DMS53 (cell line): ENCODE data around the gene CSF1R.

Experiments used
- DNase-seq: peaks from one replicate; lab custom pipeline; 2025; lab: John Stamatoyannopoulos, UW

The CSF1R gene

GRCh38 chr5:150120617-150121447 is 34.5 kb upstream of the CSF1R start:
- no peak for DNase-seq

GRCh38 chr5:150120062-150120441 is 33.7 kb upstream of the CSF1R start:
- no peak for DNase-seq

DNA sequence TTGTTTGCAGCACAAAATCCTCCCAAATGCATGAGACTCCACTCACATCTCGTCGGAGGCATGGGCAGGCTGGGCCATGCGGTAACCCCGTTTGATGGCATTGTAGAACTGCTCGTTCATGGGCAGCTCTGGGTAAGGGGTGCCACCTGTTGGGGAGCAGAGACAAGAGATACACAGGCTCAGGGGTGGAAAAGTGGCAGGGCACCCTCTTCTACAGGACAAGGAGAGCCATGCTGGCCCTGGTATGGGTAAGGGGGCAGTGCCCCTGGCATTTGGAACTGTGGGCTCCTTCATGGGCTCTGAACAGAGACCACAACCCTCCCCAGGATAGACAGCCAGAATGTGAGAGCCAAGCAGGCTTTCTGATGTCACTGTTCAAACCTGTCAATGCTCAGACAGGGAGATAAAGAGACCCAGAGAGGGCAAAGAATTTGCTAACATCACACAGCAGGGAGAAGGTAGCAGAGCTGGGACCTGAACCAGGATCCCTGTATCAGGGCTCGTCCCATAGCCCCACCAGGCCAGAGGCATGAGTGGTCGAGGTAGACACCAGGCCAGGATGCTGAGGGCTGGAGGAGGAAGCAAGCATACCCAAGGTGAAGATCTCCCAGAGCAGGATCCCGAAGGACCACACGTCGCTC is 33.2 kb upstream of the CSF1R start:
- no peak for DNase-seq

DNA sequence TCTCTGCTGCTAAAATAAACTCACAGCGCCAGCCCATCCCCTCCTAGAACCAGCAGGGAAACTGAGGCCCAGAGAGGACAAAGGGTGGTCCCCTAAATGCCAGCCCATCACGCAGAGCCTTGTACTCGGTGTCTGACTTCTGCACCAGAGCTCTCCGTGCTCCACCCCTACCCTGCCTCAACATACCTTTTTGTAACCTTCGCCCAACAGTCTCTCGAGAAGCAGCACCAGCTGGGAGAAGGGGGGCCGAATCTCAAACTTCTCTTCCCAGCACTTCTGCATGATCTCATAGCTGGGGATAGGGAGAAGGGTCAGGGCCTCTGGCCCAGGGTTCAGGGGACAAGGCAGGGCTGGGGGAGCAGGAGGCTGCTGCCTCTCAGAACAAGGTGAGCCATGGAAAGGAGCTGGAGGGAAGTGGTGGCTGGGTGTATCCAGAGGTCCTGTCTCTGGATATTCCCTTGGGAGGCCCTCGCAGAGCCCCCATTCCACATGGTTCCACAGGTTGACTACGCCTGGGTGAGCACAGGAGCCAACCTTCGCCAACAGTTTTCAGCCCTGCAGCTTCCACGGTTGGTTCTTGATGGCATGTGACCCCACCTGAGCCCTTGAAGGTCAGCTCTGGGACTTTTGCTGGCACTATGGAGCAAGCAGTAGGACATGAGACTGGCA is 32.3 kb upstream of the CSF1R start:
- no peak for DNase-seq

GRCh38 chr5:150117945-150118560 is 31.7 kb upstream of the CSF1R start:
- no peak for DNase-seq

- no peak for DNase-seq
Observed at GRCh38 chr5:150116667-150117400, 30.5 kb upstream of the CSF1R start.

GRCh38 chr5:150114773-150115408 is 28.5 kb upstream of the CSF1R start:
- no peak for DNase-seq

- DNase-seq, result no peak
Observed at GRCh38 chr5:150114102-150114641, 27.8 kb upstream of the CSF1R start.

DNA sequence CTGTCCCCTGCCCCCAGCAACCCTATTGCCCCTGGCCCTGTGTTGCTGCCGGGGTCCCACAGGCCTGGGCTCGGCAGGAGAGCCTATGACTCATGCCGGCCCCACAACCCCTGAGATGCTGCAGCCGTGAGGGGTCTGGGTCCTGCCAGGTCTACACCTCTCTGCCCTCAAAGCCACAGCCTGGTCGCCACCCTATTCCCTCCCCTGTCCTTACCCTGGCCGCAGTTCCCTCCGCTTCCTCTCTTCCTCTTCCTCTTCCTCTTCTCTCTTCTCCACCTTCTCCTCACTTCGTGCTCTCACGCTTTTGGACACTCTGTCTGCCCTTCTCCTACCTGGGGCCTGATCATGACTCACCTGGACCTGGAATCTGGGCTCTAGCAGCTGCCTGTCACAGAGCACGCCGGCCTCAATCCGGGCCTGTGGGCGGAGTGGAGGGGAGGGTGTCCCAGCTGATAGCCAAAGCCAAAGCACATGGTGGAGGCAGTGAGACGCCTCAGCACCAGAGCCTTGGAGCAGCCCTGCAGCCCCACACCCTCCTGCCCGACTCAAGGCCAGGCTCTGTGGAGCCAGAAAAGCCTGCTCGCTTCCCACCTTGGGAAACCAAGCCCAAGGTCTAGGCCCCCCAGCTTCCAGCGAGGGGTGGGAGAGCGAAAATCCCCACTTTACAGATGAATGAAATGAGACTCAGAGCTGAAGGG is 26.8 kb upstream of the CSF1R start:
- peak; percentile 43 for DNase-seq

DNA sequence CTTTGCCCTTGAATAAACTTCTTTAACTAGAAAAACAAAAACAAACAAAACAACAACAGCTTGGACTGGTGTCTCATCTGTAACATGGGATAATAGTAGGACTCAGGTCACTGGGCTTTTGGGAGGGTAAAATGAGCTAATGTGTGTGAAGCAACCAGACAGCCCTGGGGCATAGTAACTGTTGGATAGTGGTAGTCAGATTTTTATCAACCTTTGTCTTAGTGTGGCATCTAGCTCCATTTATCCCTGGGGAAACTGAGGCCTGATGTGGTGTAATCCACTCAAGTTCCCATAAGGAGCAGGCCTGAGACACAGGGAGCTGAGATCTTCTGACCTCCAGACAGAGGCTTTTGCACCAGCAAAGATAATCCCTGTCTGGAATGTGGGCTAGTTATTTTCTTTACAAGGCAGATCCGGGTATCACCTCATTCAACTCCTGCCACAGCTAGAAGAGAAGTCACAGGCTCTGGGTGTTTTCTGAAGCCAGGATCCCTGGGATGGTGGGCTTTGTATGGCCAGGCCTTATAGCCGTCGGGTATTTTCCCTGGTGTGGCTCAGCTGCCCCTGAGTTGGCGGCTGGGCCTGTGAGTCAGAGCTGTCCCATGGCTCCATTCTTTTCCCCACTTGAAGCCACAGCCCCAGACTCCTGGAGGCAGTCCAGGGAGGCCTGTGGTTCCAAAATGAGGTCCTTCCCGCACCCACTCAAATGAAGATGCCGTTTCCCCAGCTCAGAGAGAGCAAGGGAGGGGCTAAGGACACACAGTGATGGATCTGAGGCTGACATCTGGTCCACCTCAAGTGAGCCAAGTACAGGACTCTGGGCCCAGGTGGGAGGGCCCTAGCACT is 26.1 kb upstream of the CSF1R start:
- DNase-seq, result no peak

- no peak for DNase-seq
Observed at GRCh38 chr5:150111122-150111521, 24.8 kb upstream of the CSF1R start.

GRCh38 chr5:150109921-150110320 is 23.6 kb upstream of the CSF1R start:
- peak; percentile 94 for DNase-seq

- DNase-seq, result peak; percentile 40
Observed at GRCh38 chr5:150108711-150109514, 22.6 kb upstream of the CSF1R start.

GRCh38 chr5:150107909-150108447 is 21.6 kb upstream of the CSF1R start:
- DNase-seq, result no peak

DNA sequence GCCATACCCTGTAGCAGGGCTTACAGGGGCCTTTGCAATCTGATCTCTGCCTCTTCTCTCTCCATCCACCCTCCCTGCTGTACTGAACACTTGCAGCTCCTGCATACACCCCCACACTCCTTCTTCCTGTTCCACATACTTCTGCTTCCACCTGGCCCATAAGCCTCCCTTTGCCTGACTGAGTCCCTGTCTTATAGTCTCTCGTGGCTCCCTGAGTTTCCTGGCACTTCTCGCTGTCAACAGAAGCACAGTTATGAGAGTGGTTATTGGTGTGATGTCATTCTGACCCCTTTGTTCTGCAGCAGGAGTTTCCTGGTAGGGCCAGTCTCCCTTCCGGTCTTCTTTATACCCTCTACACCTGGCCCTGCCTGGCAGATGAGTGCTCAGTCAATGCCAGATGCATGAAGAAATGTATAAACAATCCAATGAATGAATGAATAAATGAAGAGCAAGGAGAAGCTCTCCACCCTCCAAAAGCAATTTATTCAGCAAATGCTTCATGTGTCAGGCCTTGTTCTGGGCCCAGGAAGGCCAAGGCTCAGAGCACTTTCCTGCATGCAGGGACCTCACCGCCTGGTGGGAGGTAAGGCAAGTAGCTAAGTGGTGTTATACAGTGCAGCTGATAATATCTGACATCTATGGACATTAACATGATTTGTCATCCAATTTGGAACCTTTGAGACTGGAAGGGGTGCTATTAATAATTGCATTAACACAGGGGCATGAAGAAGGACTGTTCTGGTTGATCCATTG is 20.5 kb upstream of the CSF1R start:
- peak; percentile 97 for DNase-seq

DNA sequence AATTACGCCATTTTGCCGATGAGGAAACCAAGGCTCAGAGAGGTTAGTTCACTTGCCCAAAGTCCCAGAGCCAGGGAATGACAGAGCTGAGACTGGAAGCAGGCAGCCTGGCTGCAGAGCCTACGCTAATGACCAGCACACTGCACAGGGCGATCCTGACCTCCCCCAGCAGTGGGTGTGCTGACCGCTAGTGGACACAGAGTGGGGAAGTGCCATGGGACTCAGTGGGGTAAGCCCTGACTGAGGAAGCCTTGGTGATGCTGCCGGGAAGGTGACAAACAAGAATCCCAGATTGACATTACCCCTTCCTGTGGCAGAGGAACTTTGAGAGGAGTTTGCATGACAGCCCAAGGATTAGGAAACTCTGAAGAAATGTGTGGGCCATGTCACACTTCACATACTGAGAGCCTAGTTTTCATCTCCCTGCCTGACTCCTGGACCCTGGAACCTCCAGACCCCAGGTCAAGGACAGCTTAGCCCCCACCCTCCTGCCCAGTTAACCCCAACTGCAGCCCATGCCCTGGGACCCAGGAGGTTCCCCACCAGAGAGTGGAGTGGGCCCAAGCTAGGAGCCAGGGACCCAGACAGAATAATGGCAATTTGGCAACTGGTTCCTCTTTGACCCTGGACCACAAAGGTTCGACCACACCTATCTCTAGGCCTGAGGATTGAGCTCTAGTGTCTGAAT is 19.7 kb upstream of the CSF1R start:
- peak; percentile 44 for DNase-seq

DNA sequence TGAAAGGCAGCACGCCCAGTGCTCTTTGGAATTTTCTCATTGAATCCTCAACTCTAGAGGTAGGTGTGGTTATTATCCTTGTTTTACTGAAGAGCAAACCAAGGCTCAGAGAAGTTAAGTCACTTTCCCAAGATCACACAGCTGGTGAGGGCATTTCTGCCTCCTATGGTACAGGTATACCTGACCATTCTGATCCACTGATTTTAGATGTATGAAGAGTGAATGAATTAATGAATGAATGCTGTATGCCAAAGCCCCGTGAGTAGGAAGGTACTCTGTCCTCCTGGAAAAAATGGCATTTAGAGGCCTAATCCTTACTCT is 18.2 kb upstream of the CSF1R start:
- DNase-seq, result no peak
